Uterus (tissue), 2 donors: ENCODE measurements around the gene SAA1.

ENCODE experiments used
- CTCF ChIP-seq, 4 experiments: fragments of 200-600 bp in 2 of 4; fragments of 450-650 bp in 2 of 4; sonication (generic) in 2 of 4; IDR thresholded peaks; one replicate each; pipeline ENCODE4 v1.5.1; 2016 to 2019; ENCODE audit warnings: antibody characterized with exemption in 4 of 4, mild to moderate bottlenecking in 2 of 4, moderate library complexity in 1 of 4
- POLR2A ChIP-seq, 2 donors: fragments of 450-650 bp; IDR thresholded peaks; one replicate each; pipeline ENCODE4 v1.6.1; 2016; ENCODE audit warnings: antibody characterized with exemption in 2 of 2, mild to moderate bottlenecking in 1 of 2, moderate library complexity in 1 of 2

- TF ChIP-seq CTCF (IDR thresholded peaks at IDR 0.05): no peak
- no peak for TF ChIP-seq POLR2A (IDR thresholded peaks at IDR 0.05)
These were observed 51.5 kb downstream of the SAA1 start for GRCh38 chr11:18317551-18317950.
